Thoracic aorta (tissue), 2 donors: ENCODE results near the gene CCDC33. TPM values are rescaled to one million over a fixed set of nuclear protein-coding genes. Genes with fewer than 3 reads are reported as not detected.
A peak's percentile ranks its signal among the peaks of the same experiment; 100 is the strongest.

Experiments
- ATAC-seq: fragments of 150-250 bp; one replicate; pipeline ENCODE4 v1.8.0; 2017; ENCODE audit warnings: low read depth; ENCODE audit not compliant: insufficient number of reproducible peaks, low FRiP score
- DNase-seq: peaks from one replicate; pipeline ENCODE4 v3.0.0-alpha.2; 2020; ENCODE audit warnings: low spot score
- H3K27ac ChIP-seq, 2 donors: fragments of 200-600 bp; sonication (generic); 1 replicate in 1 of 2; 2 replicates in 1 of 2; pipeline ENCODE4 v1.5.1; 2016; ENCODE audit warnings: mild to moderate bottlenecking in 2 of 2, moderate library complexity in 2 of 2
- H3K27me3 ChIP-seq: fragments of 200-600 bp; sonication (generic); replicated peaks from 2 replicates; pipeline ENCODE4 v1.6.0; 2016; ENCODE audit warnings: mild to moderate bottlenecking; ENCODE audit not compliant: insufficient read depth
- H3K36me3 ChIP-seq: fragments of 200-600 bp; sonication (generic); one replicate; pipeline ENCODE4 v1.5.1; 2016
- H3K4me1 ChIP-seq, 2 donors: fragments of 200-600 bp; sonication (generic); 1 replicate in 1 of 2; 2 replicates in 1 of 2; pipeline versions ENCODE4 v1.5.1 to v1.6.0; 2016; ENCODE audit warnings: low read depth in 2 of 2, mild to moderate bottlenecking in 1 of 2; ENCODE audit not compliant: control insufficient read depth in 1 of 2
- H3K4me3 ChIP-seq: fragments of 200-600 bp; sonication (generic); 2 replicates; pipeline ENCODE4 v1.5.1; 2016; ENCODE audit warnings: mild to moderate bottlenecking
- H3K9me3 ChIP-seq: fragments of 200-600 bp; sonication (generic); 2 replicates; pipeline ENCODE4 v1.5.1; 2016
- CTCF ChIP-seq: fragments of 200-600 bp; sonication (generic); IDR thresholded peaks from one replicate; pipeline ENCODE4 v1.5.1; 2019; ENCODE audit warnings: antibody characterized with exemption
- total RNA-seq, 2 donors: library from RNA; depleted of rRNA; stranded (reverse); fragments of >200 nt; gene quantifications; one replicate each; pipeline versions ENCODE4 v1.1.0 to v1.2.3, GENCODE V29; 2016

The CCDC33 gene
- total RNA-seq, 2 donors from 2014 or later = not detected

DNA sequence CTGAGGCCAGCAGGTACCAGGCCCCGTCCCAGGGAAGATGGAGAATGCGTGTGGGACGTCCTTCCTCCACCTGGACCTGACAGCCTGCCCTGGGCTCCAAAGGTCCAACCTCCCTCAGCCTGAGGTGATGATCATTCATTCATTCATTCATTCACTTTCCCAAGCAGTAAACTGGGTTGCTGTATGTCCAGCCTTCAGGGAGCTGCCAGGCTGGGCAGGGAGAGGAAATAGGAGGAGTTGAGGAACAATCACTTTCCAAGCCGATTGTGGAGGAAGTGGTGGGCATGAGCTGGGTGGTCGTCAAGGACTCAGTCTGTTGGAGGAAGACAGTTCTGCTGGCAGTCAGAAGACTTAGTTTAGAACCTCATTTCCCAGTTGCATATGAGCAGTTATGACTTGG lies 10.2 kb upstream of the CCDC33 start:
- DNase-seq = no peak
- H3K36me3 ChIP-seq = no peaks in the 10 kb centered on the region
- ATAC-seq = no peak
- no peak overlapping the region for H3K27ac ChIP-seq
- no peak overlapping the region for H3K4me3 ChIP-seq
- no peak for TF ChIP-seq CTCF
- no peaks in the 10 kb centered on the region for H3K9me3 ChIP-seq
- H3K27me3 ChIP-seq = no peaks in the 10 kb centered on the region
- H3K4me1 ChIP-seq = peaks cover 0 to 9% of the 10 kb centered on the region in 2 donors

DNA sequence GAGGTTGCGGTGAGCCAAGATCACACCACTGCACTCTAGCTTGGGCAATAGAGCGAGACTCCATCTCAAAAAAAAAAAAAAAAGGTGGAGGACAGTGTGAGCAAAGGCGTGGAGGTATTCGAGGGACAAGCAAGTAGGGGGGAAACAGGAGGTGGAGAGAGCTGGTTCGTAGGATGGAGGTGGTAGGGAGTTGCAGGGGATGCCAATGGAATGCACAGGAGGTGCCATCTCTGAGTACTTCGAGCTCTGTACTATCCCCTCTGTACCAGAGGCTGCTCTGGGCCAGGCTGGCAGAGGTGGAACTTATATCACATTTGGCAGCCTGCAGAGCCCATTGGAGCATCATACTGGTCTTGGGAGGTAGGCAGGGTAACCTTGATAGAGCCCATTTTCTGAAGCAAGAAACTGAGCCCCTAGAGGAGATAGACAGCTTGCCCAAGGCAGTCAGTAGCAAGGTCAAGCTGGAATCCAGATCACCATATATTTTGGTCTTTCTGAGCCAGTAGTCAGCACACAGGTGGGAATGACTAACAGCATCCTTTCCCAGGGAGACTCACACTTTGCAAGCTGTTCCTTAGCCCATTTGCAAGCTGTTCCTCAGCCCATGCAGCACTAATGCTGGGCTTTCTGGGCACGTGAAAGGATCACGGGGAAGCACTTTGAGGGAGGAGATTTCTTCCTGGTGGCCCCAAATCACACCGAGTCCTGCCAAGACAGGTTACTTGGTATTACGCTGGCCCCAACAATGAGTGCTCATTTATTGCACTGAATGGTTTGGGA lies 9.2 kb upstream of the CCDC33 start:
- Histone ChIP-seq H3K27ac (no peak overlapping the region), H3K4me3 (no peak overlapping the region), H3K4me1 (peaks cover 0 to 9% of the 10 kb centered on the region in 2 donors), H3K9me3 (no peaks in the 10 kb centered on the region), H3K36me3 (no peaks in the 10 kb centered on the region), H3K27me3 (no peaks in the 10 kb centered on the region)
- DNase-seq = no peak
- no peak for TF ChIP-seq CTCF
- ATAC-seq = no peak

- no peak for DNase-seq
- Histone ChIP-seq H3K36me3 (no peaks in the 10 kb centered on the region), H3K4me3 (peak overlapping the region; percentile 10), H3K27ac (no peak overlapping the region), H3K4me1 (peaks cover 0 to 9% of the 10 kb centered on the region in 2 donors), H3K9me3 (no peaks in the 10 kb centered on the region), H3K27me3 (no peaks in the 10 kb centered on the region)
- no peak for TF ChIP-seq CTCF
- ATAC-seq = no peak
Measured at GRCh38 chr15:74227968-74228722, 8.0 kb upstream of the CCDC33 start.

- Histone ChIP-seq H3K4me3 (peak overlapping the region; percentile 10), H3K36me3 (no peaks in the 10 kb centered on the region), H3K4me1 (peaks cover 0 to 9% of the 10 kb centered on the region in 2 donors), H3K9me3 (no peaks in the 10 kb centered on the region), H3K27me3 (no peaks in the 10 kb centered on the region), H3K27ac (no peak overlapping the region)
- ATAC-seq = no peak
- no peak for TF ChIP-seq CTCF
- no peak for DNase-seq
Measured at GRCh38 chr15:74228723-74229081, 7.4 kb upstream of the CCDC33 start.

DNA sequence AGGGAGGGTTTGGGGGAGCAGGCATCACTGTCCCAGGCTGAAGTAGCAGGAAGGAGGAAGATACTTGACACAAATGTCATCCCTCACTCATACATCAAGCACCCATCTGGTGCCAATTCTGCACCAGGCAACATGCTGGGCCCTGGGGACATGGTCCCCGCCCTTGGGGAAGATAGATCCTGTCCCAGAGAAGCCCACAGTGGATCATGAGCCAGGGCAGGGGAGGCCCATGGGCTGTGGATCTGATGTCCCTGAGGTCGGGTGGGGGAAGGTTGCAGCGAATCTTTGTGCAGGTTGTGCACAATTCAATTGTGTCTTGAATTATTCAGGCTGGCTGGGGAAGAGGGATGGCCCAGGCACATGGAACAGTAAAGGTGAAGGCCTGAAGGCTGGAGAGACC lies 6.4 kb upstream of the CCDC33 start:
- no peaks in the 10 kb centered on the region for H3K27me3 ChIP-seq
- DNase-seq (no peak), ATAC-seq (no peak)
- no peak for TF ChIP-seq CTCF
- H3K4me1 ChIP-seq = peaks cover 0 to 9% of the 10 kb centered on the region in 2 donors
- no peak overlapping the region for H3K4me3 ChIP-seq
- no peak overlapping the region for H3K27ac ChIP-seq
- H3K36me3 ChIP-seq = no peaks in the 10 kb centered on the region
- H3K9me3 ChIP-seq = no peaks in the 10 kb centered on the region
